Esophagus squamous epithelium (tissue), 4 donors: Measurements from ENCODE around the gene TM9SF2.

Source experiments
- CTCF ChIP-seq, 6 experiments: fragments of 450-650 bp in 4 of 6; fragments of 200-600 bp in 2 of 6; sonication (generic) in 2 of 6; IDR thresholded peaks; one replicate each; pipeline ENCODE4 v1.5.1; 2016 to 2019; ENCODE audit warnings: antibody characterized with exemption in 6 of 6, mild to moderate bottlenecking in 4 of 6, moderate library complexity in 4 of 6
- POLR2A ChIP-seq, 4 donors: fragments of 450-650 bp; IDR thresholded peaks; one replicate each; pipeline ENCODE4 v1.6.1; 2017; ENCODE audit warnings: antibody characterized with exemption in 4 of 4, mild to moderate bottlenecking in 4 of 4, moderate library complexity in 3 of 4

GRCh38 chr13:99601535-99601934 is 100.3 kb downstream of the TM9SF2 start:
- TF ChIP-seq CTCF (IDR thresholded peaks at IDR 0.05) (no peak), POLR2A (IDR thresholded peaks at IDR 0.05) (no peak)
